GM18498 (cell line): Measurements from ENCODE around the gene PDCD1LG2.

Experiments used
- ATAC-seq: cut with Tn5 transposase; IDR thresholded peaks from one replicate; pipeline ENCODE4 v1.9.1; 2021; ENCODE audit warnings: mild to moderate bottlenecking, moderate library complexity; ENCODE audit not compliant: unreplicated experiment

PDCD1LG2 gene

DNA sequence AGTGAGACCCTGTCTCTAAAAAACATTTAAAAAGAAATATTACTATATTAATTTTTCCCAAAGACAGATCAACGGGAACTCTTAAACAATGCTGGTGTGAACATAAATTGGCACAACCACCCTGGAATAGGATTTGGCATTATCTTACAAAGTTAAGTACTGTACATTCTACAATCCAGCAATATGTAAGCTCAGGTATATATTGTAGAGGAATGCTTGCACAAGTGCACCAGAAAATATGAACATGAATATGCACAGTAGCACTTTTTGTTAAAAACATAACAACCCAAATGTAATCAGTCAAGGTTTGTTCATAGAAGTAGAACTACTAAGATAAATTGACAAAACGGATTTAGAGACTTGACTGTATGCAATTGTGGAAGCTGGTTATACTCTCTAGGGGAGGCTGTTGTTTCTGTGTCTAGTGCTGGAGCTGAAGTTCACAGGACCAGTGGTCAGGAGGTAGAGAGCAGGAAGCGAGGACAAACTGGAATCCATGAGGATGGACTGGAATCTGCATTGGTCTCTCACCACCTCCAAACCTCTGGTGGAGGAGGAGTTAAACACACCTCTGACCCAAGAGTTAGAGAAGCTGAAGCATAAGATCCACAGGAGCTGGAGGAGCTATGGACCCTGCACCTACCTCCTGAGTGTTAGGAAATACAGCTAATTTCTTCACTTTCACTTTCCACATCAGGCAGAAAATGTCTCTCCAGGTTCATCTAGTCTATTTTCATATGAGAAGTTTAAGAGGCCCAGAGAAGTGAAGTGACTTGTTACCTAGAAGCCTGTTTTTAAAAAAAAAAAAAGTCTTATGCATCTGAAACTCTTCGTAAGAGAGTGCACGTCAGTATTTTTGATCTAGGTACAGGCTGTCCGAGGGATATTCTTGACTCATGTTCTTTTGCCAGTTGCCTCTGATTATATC is 98.2 kb downstream of the PDCD1LG2 start:
- peak; percentile 67 for ATAC-seq

DNA sequence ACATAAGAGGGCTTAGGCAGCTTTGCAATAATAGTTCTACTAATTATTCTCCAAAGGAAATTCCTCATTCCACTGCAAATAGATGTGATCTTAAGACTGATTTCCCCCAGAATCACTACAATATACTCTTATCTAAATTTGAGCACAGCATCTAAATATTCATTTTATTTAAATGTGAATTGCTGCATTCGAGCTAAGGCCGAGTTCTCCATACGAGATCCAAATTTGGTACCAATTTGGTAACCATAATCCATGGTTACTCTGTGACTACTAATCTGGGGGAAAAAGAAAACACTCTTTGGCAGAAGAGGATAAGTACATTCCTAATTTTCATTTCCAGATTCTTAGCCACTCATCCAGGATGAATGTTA is 98.9 kb downstream of the PDCD1LG2 start:
- ATAC-seq: no peak

- no peak for ATAC-seq
Observed at GRCh38 chr9:5610491-5610890, 100.2 kb downstream of the PDCD1LG2 start.

DNA sequence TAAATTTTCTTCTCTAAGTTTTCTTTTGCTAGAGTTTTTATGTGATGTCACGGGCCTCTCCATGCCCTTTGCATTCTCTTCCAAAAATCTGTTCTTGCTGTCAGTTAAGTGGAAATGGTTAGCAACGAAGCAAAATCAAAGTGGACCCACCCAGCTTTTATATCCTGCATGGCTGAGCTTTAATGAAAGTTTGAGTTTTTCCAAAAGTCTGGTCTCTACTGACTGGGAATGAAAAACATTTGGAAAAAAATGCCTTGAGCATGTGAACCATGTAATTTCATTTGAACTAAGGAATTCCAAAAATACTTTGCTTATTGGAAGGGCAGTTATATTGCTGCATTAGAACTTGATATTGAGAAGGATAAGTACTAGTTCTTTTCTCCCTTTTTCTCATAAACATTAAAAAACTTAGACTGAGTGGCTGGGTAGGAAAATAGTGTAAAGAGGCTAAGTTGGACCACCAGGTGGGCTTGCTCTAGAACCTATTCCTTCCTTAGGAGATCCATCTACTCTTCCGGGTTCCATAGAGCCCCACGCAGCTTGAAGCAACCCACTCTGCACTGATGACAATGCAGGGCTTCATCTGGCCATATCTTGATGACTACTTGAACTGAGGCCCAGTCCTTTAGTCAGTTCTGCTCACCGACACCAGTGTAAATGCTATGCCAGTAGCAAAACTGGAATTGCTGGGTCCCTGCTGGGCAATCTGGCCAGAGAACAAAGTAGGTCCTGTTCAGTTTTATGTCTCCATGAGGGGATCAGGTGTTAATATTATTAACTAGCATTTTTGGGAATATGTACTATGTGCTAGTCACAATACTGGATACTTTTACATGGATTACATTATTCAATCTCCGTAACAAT is 101.2 kb downstream of the PDCD1LG2 start:
- no peak for ATAC-seq

- no peak for ATAC-seq
Observed at GRCh38 chr9:5612185-5612530, 101.8 kb downstream of the PDCD1LG2 start.

- ATAC-seq: no peak
Observed at GRCh38 chr9:5614192-5614591, 103.9 kb downstream of the PDCD1LG2 start.

DNA sequence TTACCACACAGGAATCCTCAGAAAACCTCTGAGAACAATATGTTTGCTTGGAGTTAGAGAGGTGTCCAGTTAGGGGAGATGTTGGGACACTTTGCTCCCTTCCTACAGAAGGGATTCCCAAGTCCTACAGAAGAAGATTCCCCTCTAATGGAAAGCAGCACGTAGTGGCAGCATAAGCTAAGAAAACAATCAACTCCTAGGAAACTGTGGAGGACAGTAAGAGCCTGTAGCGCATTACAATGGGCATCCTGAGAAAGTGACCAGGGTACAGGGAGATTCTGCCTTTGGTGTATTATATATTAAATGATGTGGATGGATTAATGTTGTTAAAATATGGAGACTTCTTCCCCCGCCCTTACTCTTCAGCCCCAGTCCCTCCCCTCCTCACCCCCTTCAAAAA is 104.7 kb downstream of the PDCD1LG2 start:
- ATAC-seq: no peak

DNA sequence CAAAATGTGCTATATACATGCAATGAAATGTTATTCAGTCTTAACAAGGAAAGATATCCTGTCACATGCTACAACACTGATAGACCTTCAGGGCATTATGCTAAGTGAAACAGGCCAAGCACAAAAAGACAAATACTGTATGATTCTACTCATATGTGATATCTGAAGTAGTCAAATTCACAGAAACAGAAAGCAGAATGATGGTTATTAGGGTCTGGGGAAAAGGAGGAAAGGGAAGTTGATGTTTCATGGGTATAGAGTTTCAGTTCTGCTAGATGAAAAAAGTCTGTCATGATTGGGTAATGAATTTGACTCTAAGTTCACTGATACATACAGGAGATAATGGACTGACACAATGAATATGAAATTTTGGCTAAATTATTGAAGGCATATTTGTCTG is 107.4 kb downstream of the PDCD1LG2 start:
- peak; percentile 92 for ATAC-seq

DNA sequence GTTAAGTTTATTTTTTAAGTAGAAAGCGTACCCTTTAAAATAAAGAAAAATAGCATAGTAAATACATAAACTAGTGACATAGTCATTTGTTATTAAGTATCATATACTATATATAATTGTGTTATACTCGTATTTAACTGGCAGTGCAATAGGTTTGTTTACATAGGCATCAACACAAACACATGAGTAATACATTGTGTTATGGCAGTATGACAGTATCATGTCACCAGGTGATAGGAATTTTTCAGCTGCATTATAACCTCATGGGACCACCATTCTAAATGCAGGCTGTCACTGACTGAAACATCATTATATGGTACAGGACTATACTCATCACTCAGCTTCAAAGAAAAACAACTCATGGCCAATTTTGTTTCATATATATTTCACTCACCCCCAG is 110.2 kb downstream of the PDCD1LG2 start:
- no peak for ATAC-seq
